Adrenal gland (tissue), 12 donors: ENCODE data around the gene ESYT2. TPM values are rescaled to one million over a fixed set of nuclear protein-coding genes. Genes with fewer than 3 reads are reported as not detected.
A peak's percentile ranks its signal among the peaks of the same experiment; 100 is the strongest.

Experiments used
- DNase-seq, 7 donors: peaks; one replicate each; pipeline ENCODE4 v3.0.0-alpha.2; 2019 to 2020
- H3K27ac ChIP-seq, 5 donors: fragments of 200-600 bp; sonication (generic) in 4 of 5; 1 replicate in 3 of 5; 2 replicates in 2 of 5; pipeline versions ENCODE4 v1.5.1 to v1.8.0; 2016 to 2020; ENCODE audit warnings: mild to moderate bottlenecking in 1 of 5
- H3K27me3 ChIP-seq: fragments of 200-600 bp; 2 replicates; pipeline ENCODE4 v1.8.0; 2021
- H3K36me3 ChIP-seq, 2 donors: fragments of 200-600 bp; replicated peaks in 1 of 2; 1 replicate in 1 of 2; 2 replicates in 1 of 2; pipeline versions ENCODE4 v1.5.1 to v1.8.0; 2018 to 2022
- H3K4me1 ChIP-seq, 2 donors: fragments of 200-600 bp; replicated peaks in 1 of 2; 1 replicate in 1 of 2; 2 replicates in 1 of 2; pipeline versions ENCODE4 v1.5.1 to v1.8.0; 2018 to 2021
- H3K4me3 ChIP-seq, 4 donors: fragments of 200-600 bp; sonication (generic) in 3 of 4; one replicate each; pipeline ENCODE4 v1.5.1; 2016 to 2018
- H3K9me3 ChIP-seq, 3 donors: fragments of 200-600 bp; sonication (generic) in 1 of 3; replicated peaks in 1 of 3; 1 replicate in 2 of 3; 2 replicates in 1 of 3; pipeline versions ENCODE4 v1.5.1 to v1.8.0; 2016 to 2021
- CTCF ChIP-seq, 6 experiments: fragments of 450-650 bp in 4 of 6; fragments of 200-600 bp in 2 of 6; sonication (generic) in 1 of 6; IDR thresholded peaks; 1 replicate in 5 of 6; 2 replicates in 1 of 6; pipeline versions ENCODE4 v1.5.1 to v1.8.0; 2016 to 2021; ENCODE audit warnings: antibody characterized with exemption in 6 of 6, mild to moderate bottlenecking in 2 of 6, moderate library complexity in 1 of 6
- POLR2A ChIP-seq, 2 donors: fragments of 450-650 bp; IDR thresholded peaks; one replicate each; pipeline ENCODE4 v1.6.1; 2017; ENCODE audit warnings: antibody characterized with exemption in 2 of 2, mild to moderate bottlenecking in 2 of 2, moderate library complexity in 1 of 2
- WGBS, 4 donors: extraction: QIAGEN DNeasy Blood & Tissue Kit in 2 of 4; methylation state at CpG; one replicate each; pipeline versions ENCODE4 v1.1.5 to v1.1.7; 2013 to 2017; 5-methylcytosine and 5-hydroxymethylcytosine counted together
- intact Hi-C, 2 donors: fragments of 100-400 bp; cut with DNase I; formaldehyde crosslinking; loops; one replicate each; pipeline versions ENCODE4 v1.14.1 to v1.15.0; 2022 to 2023
- polyA plus RNA-seq, 3 donors: library from polyadenylated mRNA; stranded (reverse); fragments of 200-250 nt in 2 of 3; fragments of 350-450 nt in 1 of 3; fragmentation: Illumina TruSeq in 1 of 3; extraction: RNeasy Lipid Tissue Mini Kit (QIAGEN cat#74804) in 1 of 3; gene quantifications; one replicate each; pipeline ENCODE4 v1.2.3, GENCODE V29; 2013 to 2014
- total RNA-seq, 9 donors: library from RNA; depleted of rRNA in 4 of 9; stranded (reverse); fragments of >200 nt in 4 of 9; fragments of 120-200 nt in 1 of 9; fragmentation: NEBNext Ultra II Directional in 1 of 9; extraction: Animal tissue kit (Norgen Biotek cat#: 25700) in 1 of 9; gene quantifications; one replicate each; pipeline versions ENCODE4 v1.1.0 to v1.2.4, GENCODE V29; 2013 to 2023
- donor health status: healthy with polysubstance abuse.
- donor health status: Bipolar disorder and iron deficiency.
- donor health status: DM: yes; HTN: yes; CAD: no.
- donor health status: DM: no; HTN: no; CAD: no.
- donor health status: DM: no; HTN: no; CAD: no.
- donor health status: DM: yes; HTN: yes; CAD: no.

ESYT2 gene
- total and polyA plus RNA-seq, 12 donors: 16.8 to 104 (median 77.5) TPM

DNA sequence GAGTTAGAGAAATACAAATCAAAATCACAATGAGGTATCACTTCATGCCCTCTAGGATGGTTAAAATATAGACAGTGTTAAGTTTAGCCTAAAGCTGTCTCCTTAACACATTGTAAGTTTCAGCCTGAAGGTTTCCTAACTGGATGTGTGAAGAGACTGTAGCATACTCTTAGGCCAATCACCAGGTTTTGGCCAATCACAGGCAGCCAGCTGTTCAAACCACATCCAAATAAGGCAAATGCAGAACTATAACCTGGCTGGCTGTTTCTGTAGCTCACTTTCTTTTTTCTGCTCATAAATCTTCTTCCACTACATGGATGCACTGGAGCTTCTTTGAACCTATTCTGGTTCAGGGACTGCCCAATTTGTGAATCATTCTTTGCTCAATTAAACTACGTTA, 19.7 kb downstream of the ESYT2 start:
- H3K27ac ChIP-seq: peak overlapping the region in 3 of 5 donors; percentile 37 to 81 (median 49)
- intact Hi-C loops: no loop called here

GRCh38 chr7:158808126-158808525, 21.2 kb downstream of the ESYT2 start:
- 95 to 96% (median 95%) methylated on average over 18 of the region's 18 CpGs for WGBS, 4 donors
- peak overlapping the region in 2 of 5 donors; percentile 1 to 24 for H3K27ac ChIP-seq

More for the DNA sequence above, 19.7 kb downstream of the ESYT2 start:
- H3K4me3 ChIP-seq: no peak overlapping the region
- no peaks in the 10 kb centered on the region for H3K36me3 ChIP-seq
- TF ChIP-seq CTCF (IDR thresholded peaks at IDR 0.05) (no peak), POLR2A (IDR thresholded peaks at IDR 0.05) (no peak)
- DNase-seq: no peak
- peaks cover 32 to 42% of the 10 kb centered on the region in 2 donors for H3K4me1 ChIP-seq
- WGBS, 4 donors: 35 to 50% (median 39%) methylated on average over 1 of the region's 1 CpG
- no peaks in the 10 kb centered on the region for H3K9me3 ChIP-seq
- no peaks in the 10 kb centered on the region for H3K27me3 ChIP-seq

DNA sequence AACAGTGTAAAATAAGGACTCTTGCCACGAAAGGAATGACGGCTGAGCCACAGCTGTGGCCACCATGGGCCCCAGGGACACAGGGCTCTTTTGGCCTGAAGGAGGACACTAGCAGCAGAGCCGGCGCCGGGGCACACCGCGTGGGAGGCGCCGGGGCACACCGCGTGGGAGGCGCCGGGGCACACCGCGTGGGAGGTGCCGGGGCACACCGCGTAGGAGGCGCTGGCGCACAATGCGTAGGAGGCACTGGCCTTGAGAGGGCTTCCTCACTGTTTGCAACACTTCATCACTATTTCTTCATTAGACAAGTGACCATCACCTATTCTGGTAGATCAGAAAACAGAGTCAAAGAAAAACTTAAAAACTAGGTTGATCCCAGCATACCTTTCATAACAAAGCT, 23.4 kb downstream of the ESYT2 start:
- H3K36me3 ChIP-seq: no peaks in the 10 kb centered on the region
- H3K27ac ChIP-seq: peak overlapping the region in 2 of 5 donors; percentile 20 to 32
- no peaks in the 10 kb centered on the region for H3K9me3 ChIP-seq
- H3K27me3 ChIP-seq: no peaks in the 10 kb centered on the region
- intact Hi-C loops: no loop called here
- no peak overlapping the region for H3K4me3 ChIP-seq
- peaks cover 31 to 40% of the 10 kb centered on the region in 2 donors for H3K4me1 ChIP-seq
- DNase-seq: no peak
- 79 to 93% (median 88%) methylated on average over 16 to 21 of the region's 21 CpGs for WGBS, 4 donors
- TF ChIP-seq POLR2A (IDR thresholded peaks at IDR 0.05) (no peak), CTCF (IDR thresholded peaks at IDR 0.05) (no peak)

More at GRCh38 chr7:158808126-158808525, 21.2 kb downstream of the ESYT2 start:
- Histone ChIP-seq H3K4me3 (no peak overlapping the region), H3K9me3 (no peaks in the 10 kb centered on the region), H3K4me1 (peaks cover 33 to 42% of the 10 kb centered on the region in 2 donors), H3K27me3 (no peaks in the 10 kb centered on the region), H3K36me3 (no peaks in the 10 kb centered on the region)
- TF ChIP-seq CTCF (IDR thresholded peaks at IDR 0.05) (no peak), POLR2A (IDR thresholded peaks at IDR 0.05) (no peak)
- intact Hi-C loops: no loop called here
- DNase-seq: no peak

GRCh38 chr7:158805414-158805813, 23.9 kb downstream of the ESYT2 start:
- Histone ChIP-seq H3K27ac (peak overlapping the region in 1 of 5 donors; percentile 20), H3K27me3 (no peaks in the 10 kb centered on the region), H3K36me3 (no peaks in the 10 kb centered on the region), H3K4me3 (no peak overlapping the region), H3K9me3 (no peaks in the 10 kb centered on the region), H3K4me1 (peaks cover 27 to 35% of the 10 kb centered on the region in 2 donors)
- no peak for DNase-seq
- WGBS, 4 donors: 79 to 88% (median 80%) methylated on average over 2 of the region's 2 CpGs
- intact Hi-C loops: no loop called here
- no peak for TF ChIP-seq POLR2A (IDR thresholded peaks at IDR 0.05)
- no peak for TF ChIP-seq CTCF (IDR thresholded peaks at IDR 0.05)
